RPMI7951 (cell line): ENCODE measurements around the gene IL19. TPM values are rescaled to one million over a fixed set of nuclear protein-coding genes. Genes with fewer than 3 reads are reported as not detected.
A peak's percentile ranks its signal among the peaks of the same experiment; 100 is the strongest.

Experiments
- DNase-seq: peaks from one replicate; pipeline ENCODE4 v3.0.0-alpha.2; 2012; ENCODE audit warnings: low read depth
- total RNA-seq: library from RNA; depleted of rRNA; stranded (reverse); fragments of >200 nt; shearing (Covaris generic); gene quantifications from 2 replicates; pipeline ENCODE4 v1.2.3, GENCODE V29; 2014

The IL19 gene
- total RNA-seq, 1 experiment from 2014 or later, result 0.24 TPM

DNA sequence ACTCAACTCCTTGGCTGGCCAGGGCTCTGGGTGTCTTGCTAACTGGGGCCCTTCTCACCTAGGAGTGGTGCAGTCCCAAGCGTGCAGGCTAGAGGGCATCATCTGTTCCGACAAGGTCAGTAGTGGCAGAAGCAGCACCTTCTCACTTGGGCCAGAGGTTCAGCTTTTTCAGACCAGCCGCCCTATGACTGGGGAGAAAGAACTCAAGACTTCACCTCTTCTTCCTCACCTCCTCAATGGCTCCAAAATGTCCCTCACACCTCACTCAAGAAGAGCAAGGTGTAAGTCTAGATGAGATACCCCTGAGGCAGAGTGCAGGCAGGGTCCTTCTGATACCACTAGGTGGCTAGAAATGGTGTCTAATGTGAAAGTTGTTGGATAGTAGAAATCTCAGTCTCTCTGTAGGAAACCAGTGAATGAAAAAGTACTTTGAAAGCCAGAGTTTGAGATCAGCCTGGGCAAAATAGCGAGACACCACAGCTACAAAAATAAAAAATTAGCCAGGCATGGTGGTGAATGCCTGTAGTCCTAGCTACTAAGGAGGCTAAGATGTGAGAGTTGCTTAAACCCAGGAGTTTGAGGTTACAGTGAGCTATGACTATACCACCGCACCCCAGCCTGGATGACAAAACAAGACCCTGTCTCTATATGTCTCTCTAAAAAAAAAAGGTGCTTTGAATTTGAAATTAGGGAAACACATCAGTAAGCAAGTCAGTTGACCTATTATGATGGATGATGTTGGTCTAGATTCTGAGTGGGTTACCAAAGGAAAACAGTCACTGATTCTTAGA, 86.3 kb downstream of the IL19 start:
- peak; percentile 22 for DNase-seq

DNA sequence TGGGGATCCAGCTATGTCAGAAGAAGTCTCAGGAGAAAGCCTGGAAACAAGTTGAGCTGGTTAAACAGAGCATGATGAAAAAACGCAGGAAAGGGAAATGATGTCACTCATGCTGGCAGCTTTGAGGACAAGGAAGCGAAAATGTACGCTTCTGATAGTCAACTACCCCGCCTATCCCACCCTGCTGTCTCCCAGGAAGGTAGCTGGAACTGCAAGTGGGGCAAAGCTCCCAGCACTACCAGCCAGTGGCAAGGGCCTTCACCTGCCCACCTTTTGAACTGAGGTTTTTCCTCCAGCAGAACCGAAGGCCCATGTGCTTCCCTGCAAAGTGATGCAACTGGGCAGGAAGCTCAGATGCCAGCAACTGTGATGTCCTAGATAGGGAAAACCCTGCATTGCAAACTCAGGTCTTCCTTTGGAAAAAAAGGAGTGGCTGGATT, 88.5 kb downstream of the IL19 start:
- no peak for DNase-seq

DNA sequence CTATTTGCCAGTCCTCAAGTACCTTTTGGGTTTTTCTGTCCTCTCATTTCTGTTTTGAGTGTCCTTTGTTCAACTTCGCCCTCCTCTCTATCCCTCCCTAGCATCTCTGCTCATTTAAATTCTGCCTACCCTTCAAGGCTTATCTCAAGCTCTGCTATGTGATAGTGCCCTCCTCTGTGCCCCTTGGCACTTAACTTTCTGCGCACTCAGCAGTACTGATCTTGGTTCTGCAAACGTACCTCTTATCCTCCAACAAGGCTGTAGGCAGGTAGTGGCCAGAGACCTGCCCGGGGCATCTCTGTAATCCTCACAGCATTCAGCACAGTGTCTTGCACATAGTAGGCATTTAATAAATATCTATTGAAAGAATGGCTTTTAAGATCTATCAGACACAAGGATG, 89.6 kb downstream of the IL19 start:
- DNase-seq, result no peak

DNA sequence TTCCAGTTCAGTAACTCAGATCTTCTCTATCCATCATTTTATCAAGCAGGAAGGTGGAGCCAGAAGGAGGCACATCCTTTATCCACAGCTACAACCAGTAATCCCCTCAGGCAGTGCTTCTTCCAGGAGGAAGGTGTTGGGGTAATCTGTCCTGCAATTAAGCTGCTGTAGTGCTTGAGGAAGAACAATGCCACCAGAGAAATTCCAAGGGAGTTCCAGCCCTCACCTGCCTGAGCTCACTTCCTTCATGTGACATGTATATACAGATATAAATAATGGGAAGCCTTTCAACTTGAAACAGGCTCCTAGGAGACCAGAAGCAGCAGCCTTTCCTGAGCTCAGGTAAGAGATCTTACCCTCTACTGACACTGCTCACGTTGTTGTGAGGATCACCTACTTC, 92.7 kb downstream of the IL19 start:
- DNase-seq, result no peak

DNA sequence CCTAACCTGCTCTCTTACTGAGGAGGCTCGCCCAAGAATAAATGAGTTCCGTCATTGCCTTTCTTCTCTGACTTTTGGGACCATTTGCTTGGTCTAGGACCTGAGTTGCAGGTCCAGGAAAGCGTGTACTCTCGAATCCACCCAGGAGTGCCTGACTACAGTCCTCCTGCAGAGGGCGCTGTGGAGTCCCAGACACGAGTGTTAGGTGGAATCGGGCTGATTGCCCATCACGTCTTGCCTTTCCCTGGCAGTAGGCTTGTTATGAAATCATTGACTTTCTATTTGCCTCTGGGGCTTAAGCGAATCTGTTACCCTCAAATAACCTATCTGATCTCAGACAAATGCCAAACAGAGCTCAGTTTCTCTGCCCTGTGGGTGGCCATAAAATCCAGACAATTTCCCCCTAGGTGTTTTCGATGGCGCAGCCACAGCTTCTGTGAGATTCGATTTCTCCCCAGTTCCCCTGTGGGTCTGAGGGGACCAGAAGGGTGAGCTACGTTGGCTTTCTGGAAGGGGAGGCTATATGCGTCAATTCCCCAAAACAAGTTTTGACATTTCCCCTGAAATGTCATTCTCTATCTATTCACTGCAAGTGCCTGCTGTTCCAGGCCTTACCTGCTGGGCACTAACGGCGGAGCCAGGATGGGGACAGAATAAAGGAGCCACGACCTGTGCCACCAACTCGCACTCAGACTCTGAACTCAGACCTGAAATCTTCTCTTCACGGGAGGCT, 94.5 kb downstream of the IL19 start, which contains the start of gene IL20:
IL20 (plus strand) TSS at position 685 of the 733 bp plus-strand sequence. CDS start 230 bp downstream, outside the sequence.
- peak; percentile 72 for DNase-seq

DNA sequence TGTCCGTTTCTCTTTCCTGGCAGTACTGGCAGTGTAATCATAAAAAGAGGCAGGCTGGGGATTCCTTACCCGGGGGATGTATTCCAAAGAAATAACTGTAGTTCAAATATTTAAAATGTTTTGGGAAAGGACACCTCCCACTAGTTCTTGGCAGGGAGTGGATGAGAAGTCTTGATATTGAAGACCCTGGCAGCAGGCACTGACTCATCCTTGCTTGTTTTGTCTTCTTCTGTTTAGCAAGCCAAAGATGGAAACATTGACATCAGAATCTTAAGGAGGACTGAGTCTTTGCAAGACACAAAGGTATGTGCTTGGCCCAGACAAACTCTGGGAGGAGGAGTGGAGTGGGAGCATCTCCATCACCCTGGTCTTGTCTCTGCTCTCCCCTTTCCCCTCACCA, 95.5 kb downstream of the IL19 start:
- DNase-seq, result no peak

DNA sequence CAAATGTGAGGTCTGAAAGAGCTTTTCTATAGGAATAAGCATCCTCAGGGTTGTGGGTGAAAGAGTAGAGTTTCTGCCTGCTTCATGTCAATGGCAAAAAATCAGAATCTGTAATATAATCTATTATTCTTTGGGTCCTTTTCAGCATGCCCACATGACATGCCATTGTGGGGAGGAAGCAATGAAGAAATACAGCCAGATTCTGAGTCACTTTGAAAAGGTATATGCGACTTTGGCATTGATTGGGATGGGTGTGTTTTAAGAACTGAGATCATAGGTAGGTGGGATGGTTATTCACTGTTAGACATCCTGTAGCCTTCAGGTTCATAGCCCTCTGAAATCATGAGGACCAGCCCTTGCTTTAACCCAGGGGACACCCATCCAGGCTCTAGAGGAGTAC, 96.7 kb downstream of the IL19 start:
- no peak for DNase-seq

DNA sequence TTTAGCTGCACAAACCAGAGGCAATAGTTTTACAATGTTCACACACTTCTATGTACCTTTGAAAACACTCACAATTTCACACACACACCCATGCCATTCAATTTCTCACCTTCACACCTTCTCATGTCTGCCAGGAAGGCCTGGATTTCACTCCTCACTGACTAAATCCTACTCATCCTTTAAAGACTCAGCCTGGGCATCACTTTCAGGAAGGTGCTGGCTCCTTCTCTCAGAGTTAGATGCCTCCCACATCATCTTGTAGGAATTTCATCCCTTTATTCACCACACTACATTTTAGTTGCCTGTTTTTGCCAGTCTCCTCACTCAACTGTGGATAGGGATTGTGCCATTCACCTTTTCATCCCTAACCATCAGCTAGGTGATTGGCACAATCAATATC, 97.1 kb downstream of the IL19 start:
- DNase-seq, result no peak

DNA sequence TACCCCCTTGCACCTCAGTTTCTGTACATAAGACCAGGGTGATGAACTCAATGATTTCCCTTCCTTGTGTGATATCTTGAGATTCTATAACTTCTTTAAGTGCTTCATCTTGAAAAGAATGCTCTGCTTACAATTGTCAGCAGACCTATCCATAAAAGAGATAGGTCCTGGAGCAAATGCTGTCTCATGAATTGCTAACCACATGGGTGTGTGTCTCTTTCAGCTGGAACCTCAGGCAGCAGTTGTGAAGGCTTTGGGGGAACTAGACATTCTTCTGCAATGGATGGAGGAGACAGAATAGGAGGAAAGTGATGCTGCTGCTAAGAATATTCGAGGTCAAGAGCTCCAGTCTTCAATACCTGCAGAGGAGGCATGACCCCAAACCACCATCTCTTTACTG, 97.7 kb downstream of the IL19 start:
- DNase-seq, result no peak

DNA sequence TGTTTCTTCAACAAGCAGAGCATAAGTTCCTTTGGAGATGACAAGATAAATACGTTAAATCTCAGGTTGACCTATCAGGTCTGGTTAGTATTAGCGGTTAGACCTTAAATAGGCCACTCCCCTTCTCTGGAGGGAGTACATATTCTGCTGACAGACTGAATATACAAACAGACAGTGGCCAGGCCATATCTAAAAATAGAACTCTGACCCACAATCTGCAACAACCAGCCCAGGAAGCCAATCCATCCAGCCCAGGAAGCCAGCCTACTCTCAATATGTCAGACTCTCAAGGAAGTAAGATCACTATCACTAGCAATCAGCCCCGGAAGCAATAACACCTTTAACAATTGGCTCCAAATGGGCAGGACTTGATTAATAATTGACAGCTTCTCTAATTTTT, 101.6 kb downstream of the IL19 start:
- no peak for DNase-seq

DNA sequence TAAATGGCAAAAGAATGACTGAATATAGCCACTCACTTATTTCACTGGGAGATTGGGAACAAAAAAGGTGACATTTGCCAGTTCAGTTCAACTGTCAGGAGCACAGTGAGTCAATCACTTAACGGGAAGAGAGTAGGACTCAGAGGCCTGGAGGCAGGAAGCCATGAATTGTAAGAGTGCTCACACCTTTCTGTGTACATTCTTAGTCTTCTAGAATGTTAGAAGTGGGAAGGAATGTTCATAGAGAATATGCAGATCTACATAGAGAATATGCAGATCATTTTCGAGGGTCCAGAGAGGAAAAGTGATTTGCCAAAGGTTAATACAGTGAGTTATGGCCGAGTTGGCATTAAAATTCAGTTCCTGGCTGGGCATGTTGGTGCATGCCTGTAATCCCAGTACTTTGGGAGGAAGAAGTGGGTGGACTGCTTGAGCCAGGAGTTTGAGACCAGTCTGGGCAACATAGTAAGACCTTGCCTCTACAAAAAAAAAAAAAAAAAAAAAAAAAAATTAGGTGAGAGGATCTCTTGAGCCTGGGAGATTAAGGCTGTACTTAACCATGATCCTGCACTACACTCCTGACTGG, 103.1 kb downstream of the IL19 start:
- no peak for DNase-seq

DNA sequence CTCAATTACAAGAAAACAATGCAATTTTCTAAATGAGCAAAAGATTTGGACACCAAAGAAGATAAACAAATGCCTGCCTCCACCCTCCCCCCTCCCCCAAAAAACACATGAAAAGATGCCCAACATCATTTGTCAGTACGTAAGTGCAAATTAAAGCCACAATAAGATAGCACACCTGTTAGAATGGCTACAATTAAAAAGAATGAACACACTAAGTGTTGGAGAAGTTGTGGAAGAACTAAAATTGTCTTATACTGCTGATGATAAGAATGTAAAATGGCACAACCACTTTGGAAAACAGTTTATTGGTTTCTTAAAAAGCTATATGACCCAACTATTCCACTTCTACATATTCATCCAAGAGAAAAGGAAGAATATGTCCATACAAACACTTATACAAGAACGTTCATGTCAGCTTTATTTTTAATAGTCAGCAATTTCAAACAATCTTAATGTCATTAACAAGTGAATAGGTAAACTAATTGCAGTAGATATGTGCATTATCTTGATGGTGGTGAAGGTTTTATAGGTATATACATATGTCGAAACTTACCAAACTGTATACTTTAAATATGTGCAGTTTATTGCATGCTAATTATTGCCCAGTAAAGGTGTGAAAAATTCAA, 105.3 kb downstream of the IL19 start:
- DNase-seq, result no peak

DNA sequence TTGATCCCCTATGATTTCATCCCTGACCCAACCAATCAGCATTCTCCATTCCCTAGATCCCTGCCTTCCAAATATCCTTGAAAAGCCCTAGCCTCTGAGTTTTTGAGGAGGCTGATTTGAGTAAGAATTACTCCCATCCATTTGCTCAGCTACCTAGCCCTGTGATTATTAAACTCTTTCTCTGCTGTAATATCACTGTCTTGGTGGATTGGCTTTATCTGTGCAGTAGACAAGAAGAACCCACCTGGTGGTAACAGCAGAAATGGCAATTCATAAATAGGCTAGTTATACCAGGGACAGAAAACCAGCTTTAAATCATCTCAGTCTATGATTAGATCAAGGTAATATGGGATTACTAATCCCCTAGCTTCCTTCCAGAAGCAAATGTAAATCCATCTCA, 107.9 kb downstream of the IL19 start:
- DNase-seq, result no peak

DNA sequence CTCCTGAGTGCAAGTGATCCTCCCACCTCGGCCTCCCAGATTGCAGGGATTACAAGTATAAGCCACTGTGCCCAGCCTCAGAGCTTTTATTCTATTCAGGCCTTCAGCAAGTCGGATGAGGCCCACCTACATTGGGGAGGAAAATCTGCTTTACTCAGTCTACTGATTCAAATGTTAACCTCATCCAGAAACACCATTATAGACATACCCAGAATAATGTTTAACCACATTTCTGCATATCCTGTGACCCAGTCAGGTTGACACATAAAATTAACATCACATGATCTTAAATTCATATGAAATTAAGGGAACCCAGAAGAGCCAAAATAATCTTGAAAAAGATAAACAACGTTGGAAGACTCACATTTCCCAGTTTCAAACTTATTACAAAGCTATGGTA, 109.7 kb downstream of the IL19 start:
- no peak for DNase-seq

DNA sequence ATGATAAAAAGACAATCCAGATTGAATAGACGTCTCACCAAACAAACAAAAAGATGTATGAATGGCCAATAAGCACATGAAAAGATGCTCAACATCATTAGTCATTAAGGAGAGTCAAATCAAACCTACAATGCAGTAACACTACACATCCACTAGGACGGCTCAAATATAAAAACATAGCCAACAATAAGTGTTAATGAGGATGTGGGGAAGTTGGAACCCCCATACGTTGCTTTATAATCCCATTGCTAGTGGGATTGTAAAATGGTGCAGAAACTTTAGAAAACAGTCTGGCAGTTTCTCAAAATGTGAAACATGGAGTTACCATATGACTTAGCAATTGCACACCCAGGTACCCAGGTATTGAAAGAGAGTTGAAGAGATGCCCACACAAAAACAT, 112.0 kb downstream of the IL19 start:
- no peak for DNase-seq

DNA sequence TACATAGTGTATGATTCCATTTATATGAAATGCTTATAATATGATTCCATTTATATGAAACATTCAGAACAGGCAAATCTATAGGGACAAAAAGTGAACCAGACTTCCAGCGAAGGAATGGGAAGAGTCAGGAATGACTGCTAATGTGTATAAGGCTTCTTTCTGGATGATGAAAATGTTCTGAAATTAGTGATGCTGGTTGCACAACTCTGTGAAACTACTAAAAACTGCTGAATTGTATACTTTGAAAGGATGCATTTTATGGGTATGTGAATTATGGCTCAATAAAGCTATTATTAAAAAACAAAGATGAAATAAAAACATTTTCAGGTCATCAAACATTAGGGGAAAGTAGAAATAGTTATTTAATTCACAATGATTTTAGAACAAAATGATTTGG, 112.6 kb downstream of the IL19 start:
- DNase-seq, result no peak

DNA sequence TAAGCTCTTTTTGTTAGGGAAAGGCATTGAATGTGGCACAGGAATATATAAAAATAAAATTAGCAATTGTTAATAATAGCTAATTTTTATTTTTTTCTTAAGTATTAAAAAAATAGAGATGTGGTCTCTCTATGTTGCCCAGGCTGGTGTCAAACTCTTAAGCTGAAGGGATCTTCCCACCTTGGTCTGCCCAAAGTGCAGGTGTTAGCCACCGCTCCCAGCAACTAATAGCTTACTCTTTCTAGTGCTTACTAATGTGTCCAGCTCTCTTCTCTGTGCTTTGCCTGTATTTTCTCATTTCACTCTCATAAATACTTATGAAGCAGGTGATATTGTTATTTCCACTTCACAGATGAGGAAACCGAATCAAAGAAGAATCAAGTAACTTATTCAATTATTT, 113.3 kb downstream of the IL19 start:
- no peak for DNase-seq

DNA sequence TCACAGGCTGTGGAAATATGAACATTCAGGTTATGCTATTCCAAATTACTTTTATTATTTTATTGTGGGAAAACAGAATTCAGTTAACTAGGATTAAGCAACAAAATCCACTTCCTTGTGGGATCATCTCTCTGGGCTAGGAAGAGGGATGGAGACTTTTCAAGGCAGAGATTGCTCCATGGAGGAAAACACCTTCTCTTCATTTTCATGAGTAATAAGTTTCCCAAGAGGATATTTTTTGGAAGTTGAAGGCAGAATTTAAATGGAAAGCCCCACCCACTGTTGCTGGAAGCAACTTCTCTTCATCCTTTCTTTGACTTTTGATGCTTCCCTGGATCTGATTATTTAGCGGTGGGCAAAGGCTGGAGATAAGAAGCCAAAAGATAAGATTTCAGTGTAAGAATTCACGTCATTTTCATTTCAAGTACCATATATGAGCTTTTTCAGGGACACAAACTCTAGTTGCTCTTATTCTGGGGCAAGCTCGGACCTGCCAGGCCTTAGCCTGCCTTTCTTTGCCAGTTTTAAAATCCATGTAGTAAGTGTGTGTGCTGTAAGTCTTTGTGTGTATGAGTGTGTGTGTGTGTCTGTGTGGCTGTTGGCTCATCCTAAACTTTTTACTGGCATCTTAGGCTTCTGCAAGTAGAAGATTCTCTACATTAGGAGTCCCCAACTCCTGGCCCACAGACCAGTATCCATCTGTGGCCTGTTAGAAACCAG, 114.9 kb downstream of the IL19 start:
- no peak for DNase-seq

DNA sequence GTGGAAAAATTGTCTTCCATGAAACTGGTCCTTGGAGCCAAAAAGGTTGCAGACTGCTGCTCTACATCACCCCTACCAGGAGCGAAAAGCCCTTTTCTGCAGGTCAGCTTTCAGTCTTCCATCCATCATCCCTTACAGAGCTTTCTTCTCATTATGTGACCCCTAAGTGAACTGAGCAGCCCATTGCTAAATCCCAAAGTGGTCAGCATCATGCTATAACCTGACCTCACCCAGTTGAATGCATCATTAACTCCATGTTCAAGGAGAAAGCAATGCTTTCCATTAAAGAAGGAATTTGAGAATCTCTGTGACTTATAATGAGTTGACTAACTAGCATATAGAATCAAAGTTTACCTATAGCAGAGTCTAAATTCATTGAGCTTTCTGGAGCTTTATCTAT, 116.3 kb downstream of the IL19 start:
- DNase-seq, result no peak

DNA sequence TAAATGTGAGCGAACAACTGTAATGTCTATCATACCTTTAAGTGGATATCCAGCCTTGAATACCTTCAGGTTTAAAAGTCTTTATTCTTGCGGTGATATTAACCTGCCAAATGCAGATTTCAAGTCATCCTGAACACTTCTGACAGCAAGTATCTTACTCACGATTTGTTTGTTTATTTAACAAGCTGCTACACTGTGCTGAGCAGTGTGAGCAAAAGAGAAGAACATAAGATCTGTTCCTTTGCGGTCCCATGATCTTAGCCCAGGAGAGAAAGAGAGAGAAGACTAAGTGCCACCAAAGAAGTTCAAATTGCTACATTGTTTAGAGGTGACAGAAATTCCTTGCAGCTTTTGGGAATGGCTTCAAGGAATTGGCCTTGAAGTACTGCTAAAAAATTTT, 117.1 kb downstream of the IL19 start:
- DNase-seq, result no peak

DNA sequence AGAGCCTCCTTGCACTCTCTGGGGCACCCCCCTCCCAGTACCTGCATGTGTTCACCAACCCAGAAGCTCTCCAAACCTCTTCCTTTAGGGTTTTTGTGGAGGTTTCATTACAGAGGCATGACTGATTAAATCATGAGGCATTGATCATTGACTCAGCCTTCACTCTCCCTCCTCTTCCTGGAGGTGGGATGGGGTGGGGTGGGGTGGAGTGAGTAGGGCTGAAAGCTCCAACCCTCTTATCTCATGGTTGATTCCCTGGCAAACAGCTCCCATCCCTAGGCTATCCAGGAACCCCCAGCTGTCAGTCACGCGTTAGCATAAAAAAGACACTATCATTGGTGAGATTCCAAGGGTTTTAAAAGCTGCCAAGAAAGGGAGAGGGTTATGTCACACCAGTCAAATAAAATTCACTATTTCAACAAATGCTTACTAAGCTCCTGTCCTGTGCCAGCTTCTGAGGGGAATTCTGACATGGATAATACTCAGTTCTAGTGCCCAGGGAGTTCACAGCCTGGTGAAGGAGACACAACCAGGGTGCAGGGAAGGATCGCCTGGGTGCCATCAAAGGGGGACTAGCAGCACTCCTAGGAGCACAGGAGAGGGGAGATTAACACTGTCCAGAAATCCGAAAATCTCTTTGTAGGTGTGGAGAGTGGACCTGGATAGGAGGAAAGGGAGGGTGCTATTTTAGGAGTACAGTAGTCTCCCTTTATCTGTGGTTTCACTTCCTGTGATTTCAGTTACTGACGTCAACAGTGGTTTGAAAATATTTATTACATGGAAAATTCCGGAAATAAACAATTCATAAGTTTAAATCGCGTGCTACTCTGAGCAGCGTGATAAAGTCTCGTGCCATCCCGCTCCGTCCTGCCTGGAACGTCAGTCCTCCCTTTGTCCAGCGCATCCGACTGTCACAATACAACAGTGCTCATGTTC, 119.8 kb downstream of the IL19 start:
- DNase-seq, result peak; percentile 90
